H1 (cell line): Measurements from ENCODE around the gene GPC6. TPM values are rescaled to one million over a fixed set of nuclear protein-coding genes. Genes with fewer than 3 reads are reported as not detected.

Source experiments
- CTCF ChIA-PET: fragments of 300-600 bp; sonication (Branson Sonifier 250); formaldehyde crosslinking; loops from one replicate; lab custom pipeline; 2021; ENCODE audit not compliant: partially characterized antibody; lab: Charles Lee
- POLR2A ChIA-PET: fragments of 300-600 bp; sonication (Branson Sonifier 250); formaldehyde crosslinking; loops from one replicate; lab custom pipeline; 2021; ENCODE audit warnings: inconsistent platforms; ENCODE audit not compliant: partially characterized antibody; lab: Charles Lee
- DNase-seq, 2 experiments: peaks; one replicate each; pipeline versions ENCODE4 v3.0.0 to v3.0.0-alpha.2; 2010 to 2022; ENCODE audit warnings: low spot score in 2 of 2, low read depth in 1 of 2, mixed read lengths in 1 of 2
- FAIRE-seq: peaks from 2 replicates; lab custom pipeline; 2011; peaks lifted over from hg19 to GRCh38; lab: Jason Lieb, UNC
- H2AFZ ChIP-seq: 2 replicates; pipeline ENCODE4 v1.8.1; 2012; ENCODE audit warnings: low read length, inconsistent platforms
- H2AK5ac ChIP-seq: 2 replicates; pipeline ENCODE4 v1.6.1; 2013; ENCODE audit warnings: low read depth, low read length
- H2BK120ac ChIP-seq: replicated peaks from 2 replicates; pipeline ENCODE3; 2013; ENCODE audit warnings: low read depth, low read length, inconsistent platforms
- H2BK12ac ChIP-seq: 2 replicates; pipeline ENCODE4 v1.6.1; 2013; ENCODE audit warnings: low read depth, low read length
- H2BK15ac ChIP-seq: 2 replicates; pipeline ENCODE4 v1.6.1; 2013; ENCODE audit warnings: low read length
- H2BK20ac ChIP-seq: 2 replicates; pipeline ENCODE4 v1.6.1; 2013; ENCODE audit warnings: low read length
- H2BK5ac ChIP-seq: 2 replicates; pipeline ENCODE4 v1.6.1; 2013; ENCODE audit warnings: low read depth, low read length
- H3K14ac ChIP-seq: 2 replicates; pipeline ENCODE4 v1.6.1; 2013; ENCODE audit warnings: inconsistent platforms; ENCODE audit not compliant: insufficient read length
- H3K18ac ChIP-seq: 2 replicates; pipeline ENCODE4 v1.6.1; 2013; ENCODE audit warnings: low read length; ENCODE audit errors: extremely low read depth
- H3K23ac ChIP-seq: 2 replicates; pipeline ENCODE4 v1.6.1; 2013; ENCODE audit warnings: inconsistent platforms; ENCODE audit not compliant: insufficient read length
- H3K23me2 ChIP-seq: 2 replicates; pipeline ENCODE4 v1.6.1; 2013; ENCODE audit warnings: low read depth, low read length
- H3K27ac ChIP-seq: 2 replicates; pipeline ENCODE4 v1.6.1; 2011; ENCODE audit warnings: low read depth, low read length, inconsistent platforms
- H3K27me3 ChIP-seq, 4 experiments: replicated peaks in 1 of 4; 1 replicate in 1 of 4; 2 replicates in 3 of 4; pipeline versions ENCODE4 v1.6.1 to v1.8.1; 2011 to 2013; ENCODE audit warnings: low read length in 3 of 4, mild to moderate bottlenecking in 3 of 4, inconsistent platforms in 2 of 4, mixed read lengths in 2 of 4, moderate library complexity in 1 of 4; ENCODE audit not compliant: control insufficient read depth in 3 of 4, insufficient read depth in 3 of 4; ENCODE audit errors: extremely low read depth in 1 of 4
- H3K36me3 ChIP-seq, 4 experiments: 2 replicates each; pipeline versions ENCODE4 v1.6.1 to v1.8.1; 2011 to 2013; ENCODE audit warnings: mild to moderate bottlenecking in 4 of 4, low read length in 3 of 4, moderate library complexity in 2 of 4, control low read depth in 1 of 4, inconsistent platforms in 1 of 4; ENCODE audit not compliant: insufficient read depth in 4 of 4, control insufficient read depth in 2 of 4
- H3K4ac ChIP-seq: replicated peaks from 2 replicates; pipeline ENCODE3; 2013; ENCODE audit warnings: low read length, low read depth, mixed read lengths, inconsistent platforms; ENCODE audit not compliant: insufficient read length
- H3K4me1 ChIP-seq, 4 experiments: replicated peaks in 1 of 4; 1 replicate in 1 of 4; 2 replicates in 3 of 4; pipeline versions ENCODE4 v1.6.1 to v1.8.1; 2011 to 2013; ENCODE audit warnings: low read length in 3 of 4, inconsistent platforms in 2 of 4, mixed read lengths in 1 of 4; ENCODE audit not compliant: insufficient read depth in 4 of 4, control insufficient read depth in 3 of 4
- H3K4me2 ChIP-seq, 2 experiments: 2 replicates each; pipeline versions ENCODE4 v1.6.1 to v1.8.1; 2011 to 2013; ENCODE audit warnings: low read depth in 2 of 2, low read length in 2 of 2, control low read depth in 1 of 2, inconsistent platforms in 1 of 2, mild to moderate bottlenecking in 1 of 2; ENCODE audit not compliant: insufficient read depth in 1 of 2
- H3K4me3 ChIP-seq, 4 experiments: fragments of 200-600, 300-600 bp in 1 of 4; sonication (generic), shearing (Covaris generic), sonication (Bioruptor Twin) in 1 of 4; 2 replicates each; pipeline versions ENCODE4 v1.5.1 to v1.8.1; 2011 to 2016; ENCODE audit warnings: low read length in 4 of 4, low read depth in 3 of 4, control low read depth in 2 of 4, inconsistent platforms in 2 of 4, mild to moderate bottlenecking in 2 of 4, mixed read lengths in 1 of 4, moderate library complexity in 1 of 4; ENCODE audit not compliant: insufficient read depth in 2 of 4; ENCODE audit errors: extremely low read depth in 1 of 4
- H3K56ac ChIP-seq: replicated peaks from 2 replicates; pipeline ENCODE3; 2013; ENCODE audit warnings: low read depth, mild to moderate bottlenecking, mixed read lengths, low read length, inconsistent platforms; ENCODE audit not compliant: insufficient read length
- H3K79me1 ChIP-seq: 2 replicates; pipeline ENCODE4 v1.6.1; 2013; ENCODE audit warnings: low read depth, low read length, control low read depth
- H3K79me2 ChIP-seq, 2 experiments: 2 replicates each; pipeline versions ENCODE4 v1.6.1 to v1.8.1; 2012 to 2013; ENCODE audit warnings: low read length in 2 of 2, mild to moderate bottlenecking in 2 of 2, inconsistent platforms in 1 of 2; ENCODE audit not compliant: insufficient read depth in 2 of 2, control insufficient read depth in 1 of 2
- H3K9ac ChIP-seq, 4 experiments: replicated peaks in 1 of 4; 1 replicate in 1 of 4; 2 replicates in 3 of 4; pipeline versions ENCODE4 v1.6.1 to v1.8.1; 2011 to 2013; ENCODE audit warnings: low read depth in 3 of 4, low read length in 3 of 4, control low read depth in 2 of 4, mild to moderate bottlenecking in 2 of 4, moderate library complexity in 2 of 4, inconsistent platforms in 1 of 4; ENCODE audit errors: extremely low read depth in 1 of 4
- H3K9me3 ChIP-seq, 2 experiments: 2 replicates each; pipeline versions ENCODE4 v1.6.1 to v1.8.1; 2012 to 2013; ENCODE audit warnings: mild to moderate bottlenecking in 2 of 2, moderate library complexity in 2 of 2, control low read depth in 1 of 2, inconsistent platforms in 1 of 2, low read depth in 1 of 2, low read length in 1 of 2, mixed read lengths in 1 of 2; ENCODE audit not compliant: insufficient read depth in 2 of 2
- H4K20me1 ChIP-seq, 2 experiments: replicated peaks in 1 of 2; 2 replicates each; pipeline versions ENCODE3 to v1.8.1; 2011 to 2013; ENCODE audit warnings: inconsistent platforms in 2 of 2, low read length in 2 of 2, mild to moderate bottlenecking in 1 of 2; ENCODE audit not compliant: insufficient read depth in 2 of 2, control insufficient read depth in 1 of 2
- H4K5ac ChIP-seq: 2 replicates; pipeline ENCODE4 v1.6.1; 2013; ENCODE audit warnings: low read length, low read depth, mixed read lengths, inconsistent platforms; ENCODE audit not compliant: insufficient read length
- H4K8ac ChIP-seq: 2 replicates; pipeline ENCODE4 v1.8.0; 2013; ENCODE audit warnings: mild to moderate bottlenecking, moderate library complexity, low read length, inconsistent platforms; ENCODE audit not compliant: insufficient read depth; ENCODE audit errors: extremely low read depth
- H4K91ac ChIP-seq: replicated peaks from 2 replicates; pipeline ENCODE3; 2013; ENCODE audit warnings: low read length, mixed read lengths, inconsistent platforms; ENCODE audit not compliant: insufficient read length
- CEBPB ChIP-seq: IDR thresholded peaks from 2 replicates; pipeline ENCODE4 v1.6.1; 2012; ENCODE audit warnings: low read depth, low read length
- SIN3A ChIP-seq, 2 experiments: IDR thresholded peaks in 1 of 2; conservative IDR thresholded peaks in 1 of 2; 2 replicates each; pipeline ENCODE4 v1.6.1; 2011 to 2012; ENCODE audit warnings: low read length in 2 of 2, improper control_type of control experiment in 1 of 2, low read depth in 1 of 2, mild to moderate bottlenecking in 1 of 2
- polyA plus RNA-seq, 7 experiments: library from polyadenylated mRNA; depleted of rRNA in 3 of 7; stranded (reverse) in 5 of 7; unstranded in 2 of 7; fragments of >200 nt in 5 of 7; fragments of 200-250 nt in 2 of 7; gene quantifications; 1 replicate in 5 of 7; 2 replicates in 1 of 7; 4 replicates in 1 of 7; pipeline versions ENCODE4 v1.2.1 to v1.2.3, GENCODE V29; 2011 to 2013; ENCODE audit warnings: missing spikeins in 2 of 7, mixed read lengths in 2 of 7
- total RNA-seq: library from RNA; stranded (reverse); fragmentation: NEBNext Ultra II Directional; extraction: Animal tissue kit (Norgen Biotek cat#: 25700); gene quantifications from 2 replicates; pipeline ENCODE4 v1.2.1, GENCODE V29; 2021

Gene GPC6
- total and polyA plus RNA-seq, 2 of the 8 experiments (the other 6 are each of a cell fraction or from before 2014, with no cell fraction given) = 5.4 to 12.0 TPM

DNA sequence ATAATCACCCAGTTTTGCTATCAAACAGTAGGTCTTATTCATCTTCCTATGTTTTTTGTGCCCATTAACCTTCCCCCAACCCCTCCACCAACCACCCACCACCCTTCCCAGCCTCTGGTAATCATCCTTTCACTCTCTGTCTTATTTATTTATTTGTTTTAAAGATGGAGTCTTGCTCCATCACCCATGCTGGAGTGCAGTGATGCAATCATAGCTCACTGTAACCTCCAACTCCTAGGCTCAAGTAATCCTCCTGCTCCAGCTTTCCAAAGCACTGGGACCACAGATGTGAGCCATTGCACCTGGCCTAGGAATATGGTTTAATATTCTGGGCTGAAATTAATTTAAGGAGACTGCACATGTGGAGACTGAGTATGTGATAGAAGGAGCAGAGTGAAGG lies 527.0 kb downstream of the GPC6 start:
- Histone ChIP-seq H2BK15ac (no peak overlapping the region), H2BK120ac (no peak overlapping the region), H3K14ac (no peak overlapping the region), H2BK12ac (no peak overlapping the region), H3K79me2 (no peaks in the 10 kb centered on the region), H3K4me2 (no peak overlapping the region), H3K9ac (no peak overlapping the region), H2BK5ac (no peak overlapping the region), H3K4ac (no peak overlapping the region), H3K4me1 (0 out of 7 replicates have a peak, but pooled peaks cover 0 to 1% (median 0%) of the 10 kb centered on the region in 4 experiments), H3K9me3 (no peaks in the 10 kb centered on the region), H2AFZ (no peak overlapping the region), H3K79me1 (no peaks in the 10 kb centered on the region), H3K56ac (no peak overlapping the region), H3K27ac (no peak overlapping the region), H3K18ac (no peak overlapping the region), H3K36me3 (no peaks in the 10 kb centered on the region), H4K20me1 (no peaks in the 10 kb centered on the region), H3K4me3 (no peak overlapping the region), H4K91ac (no peak overlapping the region), H3K27me3 (no peaks in the 10 kb centered on the region), H2BK20ac (no peak overlapping the region), H3K23me2 (no peaks in the 10 kb centered on the region), H2AK5ac (no peak overlapping the region), H4K8ac (no peak overlapping the region), H3K23ac (no peak overlapping the region), H4K5ac (no peak overlapping the region)
- FAIRE-seq = no peak
- ChIA-PET CTCF (no interaction called here), POLR2A (no interaction called here)
- TF ChIP-seq SIN3A (conservative IDR thresholded peaks at IDR 0.05 in 1 of 2, IDR thresholded peaks at IDR 0.05 in 1 of 2; ENCODE audit: low read depth in 1 of 2, low read length in 2 of 2) (no peak), CEBPB (0 out of 2 replicates have a peak, but pooled peaks have one; percentile 20)
- no peak for DNase-seq
